Breast epithelium (tissue), 4 donors: Measurements from ENCODE around the gene HID1. TPM values are rescaled to one million over a fixed set of nuclear protein-coding genes. Genes with fewer than 3 reads are reported as not detected.

Experiments used
- DNase-seq, 2 donors: peaks; one replicate each; pipeline ENCODE4 v3.0.0-alpha.2; 2019; ENCODE audit warnings: low spot score in 2 of 2
- H3K27ac ChIP-seq, 2 donors: fragments of 200-600 bp; sonication (generic) in 1 of 2; one replicate each; pipeline ENCODE4 v1.5.1; 2016 to 2019; ENCODE audit warnings: mild to moderate bottlenecking in 1 of 2
- H3K27me3 ChIP-seq, 2 donors: fragments of 200-600 bp; sonication (generic) in 1 of 2; one replicate each; pipeline versions ENCODE4 v1.5.1 to v1.6.0; 2017 to 2019; ENCODE audit warnings: control low read depth in 1 of 2, mild to moderate bottlenecking in 1 of 2
- H3K36me3 ChIP-seq: fragments of 200-600 bp; one replicate; pipeline ENCODE4 v1.5.1; 2019
- H3K4me1 ChIP-seq, 2 donors: fragments of 200-600 bp; sonication (generic); one replicate each; pipeline ENCODE4 v1.5.1; 2016 to 2019; ENCODE audit warnings: control low read depth in 1 of 2
- H3K4me3 ChIP-seq, 3 donors: fragments of 200-600 bp; sonication (generic); 1 replicate in 2 of 3; 2 replicates in 1 of 3; pipeline ENCODE4 v1.5.1; 2016 to 2019; ENCODE audit warnings: mild to moderate bottlenecking in 3 of 3, moderate library complexity in 2 of 3
- H3K9me3 ChIP-seq, 2 donors: fragments of 200-600 bp; sonication (generic) in 1 of 2; one replicate each; pipeline ENCODE4 v1.5.1; 2016 to 2019; ENCODE audit warnings: control low read depth in 1 of 2
- CTCF ChIP-seq, 3 donors: fragments of 450-650 bp; IDR thresholded peaks; one replicate each; pipeline ENCODE4 v1.5.1; 2016 to 2017; ENCODE audit warnings: antibody characterized with exemption in 3 of 3, mild to moderate bottlenecking in 3 of 3, moderate library complexity in 3 of 3
- POLR2A ChIP-seq: fragments of 450-650 bp; IDR thresholded peaks from one replicate; pipeline ENCODE4 v1.6.1; 2016; ENCODE audit warnings: antibody characterized with exemption, mild to moderate bottlenecking, moderate library complexity
- POLR2AphosphoS5 ChIP-seq, 3 donors: sonication (generic); formaldehyde crosslinking; IDR thresholded peaks; one replicate each; pipeline ENCODE4 v1.6.1; 2017; ENCODE audit warnings: antibody characterized with exemption in 3 of 3
- intact Hi-C: fragments of 100-400 bp; cut with DNase I; formaldehyde crosslinking; loops from one replicate; pipeline ENCODE4 v1.15.1; 2023; ENCODE audit warnings: low total_unique reads
- total RNA-seq, 3 donors: library from RNA; depleted of rRNA; stranded (reverse); fragments of >200 nt; gene quantifications; one replicate each; pipeline ENCODE4 v1.1.0, GENCODE V29; 2016

The HID1 gene
- total RNA-seq, 3 donors from 2014 or later, result 6.1 to 46.5 (median 37.3) TPM

GRCh38 chr17:74943808-74944522 lies 28.6 kb downstream of the HID1 start:
- DNase-seq, result no peak
- intact Hi-C loops, result no loop called here
- TF ChIP-seq CTCF (IDR thresholded peaks at IDR 0.05), result no peak
- Histone ChIP-seq H3K36me3 (no peaks in the 10 kb centered on the region), H3K4me3 (no peak overlapping the region), H3K9me3 (no peaks in the 10 kb centered on the region), H3K27ac (no peak overlapping the region), H3K4me1 (no peaks in the 10 kb centered on the region), H3K27me3 (peaks cover 0 to 17% of the 10 kb centered on the region in 2 donors)

- intact Hi-C loops, result no loop called here
- H3K9me3 ChIP-seq, result no peaks in the 10 kb centered on the region
- H3K27me3 ChIP-seq, result peaks cover 0 to 39% of the 10 kb centered on the region in 2 donors
- peaks cover 0 to 3% of the 10 kb centered on the region in 2 donors for H3K4me1 ChIP-seq
- no peak for TF ChIP-seq CTCF (IDR thresholded peaks at IDR 0.05)
- H3K36me3 ChIP-seq, result no peaks in the 10 kb centered on the region
- no peak for DNase-seq
- H3K4me3 ChIP-seq, result no peak overlapping the region
- no peak overlapping the region for H3K27ac ChIP-seq
Observed at GRCh38 chr17:74941128-74941725, 31.3 kb downstream of the HID1 start.

GRCh38 chr17:74939534-74939933 lies 33.0 kb downstream of the HID1 start:
- H3K27me3 ChIP-seq, result peaks cover 0 to 53% of the 10 kb centered on the region in 2 donors
- intact Hi-C loops, result no loop called here
- TF ChIP-seq POLR2AphosphoS5 (IDR thresholded peaks at IDR 0.05), result no peak
- TF ChIP-seq POLR2A, result no peak
- TF ChIP-seq CTCF (IDR thresholded peaks at IDR 0.05), result no peak
- no peak overlapping the region for H3K4me3 ChIP-seq
- H3K9me3 ChIP-seq, result no peaks in the 10 kb centered on the region
- H3K36me3 ChIP-seq, result no peaks in the 10 kb centered on the region
- no peak for DNase-seq
- no peak overlapping the region for H3K27ac ChIP-seq
- H3K4me1 ChIP-seq, result peaks cover 0 to 11% of the 10 kb centered on the region in 2 donors

- no peak for DNase-seq
- no peaks in the 10 kb centered on the region for H3K9me3 ChIP-seq
- no peak overlapping the region for H3K27ac ChIP-seq
- no peak for TF ChIP-seq POLR2A
- TF ChIP-seq POLR2AphosphoS5 (IDR thresholded peaks at IDR 0.05), result no peak
- no peak for TF ChIP-seq CTCF (IDR thresholded peaks at IDR 0.05)
- H3K4me1 ChIP-seq, result peaks cover 0 to 11% of the 10 kb centered on the region in 2 donors
- H3K36me3 ChIP-seq, result no peaks in the 10 kb centered on the region
- peaks cover 0 to 49% of the 10 kb centered on the region in 2 donors for H3K27me3 ChIP-seq
- no peak overlapping the region for H3K4me3 ChIP-seq
- intact Hi-C loops, result no loop called here
Observed at GRCh38 chr17:74938194-74938950, 34.2 kb downstream of the HID1 start.
